Peyer's patch (tissue), 4 donors: ENCODE data around the gene KCNQ5. TPM values are rescaled to one million over a fixed set of nuclear protein-coding genes. Genes with fewer than 3 reads are reported as not detected.

Source experiments
- DNase-seq, 3 donors: peaks; one replicate each; pipeline ENCODE4 v3.0.0-alpha.2; 2017 to 2019
- H3K27ac ChIP-seq, 4 donors: fragments of 200-600 bp; sonication (generic); one replicate each; pipeline ENCODE4 v1.5.1; 2016 to 2019
- H3K27me3 ChIP-seq, 2 donors: fragments of 200-600 bp; sonication (generic); one replicate each; pipeline ENCODE4 v1.5.1; 2019
- H3K36me3 ChIP-seq, 3 donors: fragments of 200-600 bp; sonication (generic); one replicate each; pipeline ENCODE4 v1.5.1; 2016 to 2019
- H3K4me1 ChIP-seq, 4 donors: fragments of 200-600 bp; sonication (generic); one replicate each; pipeline ENCODE4 v1.5.1; 2016 to 2019
- H3K4me3 ChIP-seq, 4 donors: fragments of 200-600 bp; sonication (generic); 1 replicate in 3 of 4; 2 replicates in 1 of 4; pipeline ENCODE4 v1.5.1; 2016 to 2019; ENCODE audit warnings: mild to moderate bottlenecking in 1 of 4
- H3K9me3 ChIP-seq, 4 donors: fragments of 200-600 bp; sonication (generic); one replicate each; pipeline ENCODE4 v1.5.1; 2016 to 2019; ENCODE audit warnings: mild to moderate bottlenecking in 1 of 4
- POLR2A ChIP-seq, 2 donors: fragments of 450-650 bp; IDR thresholded peaks; one replicate each; pipeline ENCODE4 v1.5.1; 2017; ENCODE audit warnings: antibody characterized with exemption in 2 of 2, mild to moderate bottlenecking in 2 of 2, moderate library complexity in 2 of 2
- total RNA-seq, 4 donors: library from RNA; depleted of rRNA; stranded (reverse); fragments of >200 nt; gene quantifications; one replicate each; pipeline ENCODE4 v1.1.0, GENCODE V29; 2016
- TF ChIP-seq, protein P1 (sequence below), 6 experiments: fragments of 450-650 bp in 4 of 6; fragments of 200-600 bp in 2 of 6; sonication (generic) in 1 of 6; IDR thresholded peaks; one replicate each; pipeline ENCODE4 v1.5.1; 2017 to 2019; ENCODE audit warnings: antibody characterized with exemption in 6 of 6, mild to moderate bottlenecking in 3 of 6, moderate library complexity in 1 of 6

The KCNQ5 gene
- total RNA-seq, 4 donors from 2014 or later, result 0.27 to 5.0 (median 0.38) TPM; not detected in 1

DNA sequence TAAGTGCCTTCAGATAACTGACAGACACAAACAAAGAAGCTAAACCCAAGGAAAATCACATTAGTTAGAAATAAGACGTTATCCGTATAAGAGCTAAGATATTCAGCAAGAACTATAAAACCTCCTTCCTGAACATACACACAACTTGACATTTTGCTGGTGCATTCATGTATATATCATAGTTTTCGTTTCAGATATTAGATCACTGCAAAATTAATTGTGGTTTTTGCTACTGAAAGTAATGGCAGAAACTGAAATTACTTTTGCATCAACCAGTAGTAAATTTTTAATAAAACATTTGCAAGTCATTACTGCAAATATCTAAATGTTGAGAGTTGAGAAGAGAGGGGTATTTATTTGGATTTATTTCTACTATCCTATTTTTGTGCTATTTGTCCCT, 26.1 kb upstream of the KCNQ5 start:
- Histone ChIP-seq H3K27ac (no peak overlapping the region), H3K9me3 (no peaks in the 10 kb centered on the region), H3K36me3 (no peaks in the 10 kb centered on the region), H3K4me1 (no peaks in the 10 kb centered on the region), H3K4me3 (no peak overlapping the region), H3K27me3 (no peaks in the 10 kb centered on the region)
- DNase-seq, result no peak
- no peak for TF ChIP-seq POLR2A (IDR thresholded peaks at IDR 0.05)
- TF ChIP-seq, protein P1, sequence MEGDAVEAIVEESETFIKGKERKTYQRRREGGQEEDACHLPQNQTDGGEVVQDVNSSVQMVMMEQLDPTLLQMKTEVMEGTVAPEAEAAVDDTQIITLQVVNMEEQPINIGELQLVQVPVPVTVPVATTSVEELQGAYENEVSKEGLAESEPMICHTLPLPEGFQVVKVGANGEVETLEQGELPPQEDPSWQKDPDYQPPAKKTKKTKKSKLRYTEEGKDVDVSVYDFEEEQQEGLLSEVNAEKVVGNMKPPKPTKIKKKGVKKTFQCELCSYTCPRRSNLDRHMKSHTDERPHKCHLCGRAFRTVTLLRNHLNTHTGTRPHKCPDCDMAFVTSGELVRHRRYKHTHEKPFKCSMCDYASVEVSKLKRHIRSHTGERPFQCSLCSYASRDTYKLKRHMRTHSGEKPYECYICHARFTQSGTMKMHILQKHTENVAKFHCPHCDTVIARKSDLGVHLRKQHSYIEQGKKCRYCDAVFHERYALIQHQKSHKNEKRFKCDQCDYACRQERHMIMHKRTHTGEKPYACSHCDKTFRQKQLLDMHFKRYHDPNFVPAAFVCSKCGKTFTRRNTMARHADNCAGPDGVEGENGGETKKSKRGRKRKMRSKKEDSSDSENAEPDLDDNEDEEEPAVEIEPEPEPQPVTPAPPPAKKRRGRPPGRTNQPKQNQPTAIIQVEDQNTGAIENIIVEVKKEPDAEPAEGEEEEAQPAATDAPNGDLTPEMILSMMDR (IDR thresholded peaks at IDR 0.05), result no peak

- Histone ChIP-seq H3K27ac (no peak overlapping the region), H3K36me3 (no peaks in the 10 kb centered on the region), H3K4me1 (peaks cover 0 to 17% (median 4%) of the 10 kb centered on the region in 4 donors), H3K27me3 (no peaks in the 10 kb centered on the region), H3K9me3 (no peaks in the 10 kb centered on the region), H3K4me3 (no peak overlapping the region)
- TF ChIP-seq POLR2A (IDR thresholded peaks at IDR 0.05), result no peak
- TF ChIP-seq, protein P1 (IDR thresholded peaks at IDR 0.05), result peak; percentile 14 to 59 (median 35)
- no peak for DNase-seq
These were observed 5.4 kb upstream of the KCNQ5 start for GRCh38 chr6:72616406-72617015.

DNA sequence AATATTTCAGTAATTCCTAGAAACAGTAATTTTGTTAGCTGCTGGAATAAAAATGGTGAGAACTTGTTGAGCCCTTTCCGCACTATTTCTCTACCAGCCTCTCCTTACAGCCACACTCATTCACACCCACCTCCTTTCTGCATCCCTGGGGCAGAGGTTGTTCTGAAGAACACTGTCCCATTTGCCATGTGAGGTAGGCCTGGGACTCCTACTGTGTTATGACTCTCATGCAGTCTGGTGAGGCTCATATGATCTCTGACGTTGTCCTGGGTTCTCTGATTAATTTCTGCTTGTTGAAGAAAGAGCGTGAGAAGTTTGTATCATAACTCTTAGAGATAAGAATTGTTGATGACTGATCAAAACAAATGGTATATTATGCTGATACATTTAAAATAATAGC, 4.1 kb upstream of the KCNQ5 start:
- H3K27me3 ChIP-seq, result peaks cover 0 to 6% of the 10 kb centered on the region in 2 donors
- H3K9me3 ChIP-seq, result no peaks in the 10 kb centered on the region
- H3K27ac ChIP-seq, result no peak overlapping the region
- no peak overlapping the region for H3K4me3 ChIP-seq
- no peaks in the 10 kb centered on the region for H3K36me3 ChIP-seq
- no peak for TF ChIP-seq POLR2A (IDR thresholded peaks at IDR 0.05)
- TF ChIP-seq, protein P1 (IDR thresholded peaks at IDR 0.05), result no peak
- peaks cover 0 to 28% (median 4%) of the 10 kb centered on the region in 4 donors for H3K4me1 ChIP-seq
- no peak for DNase-seq

DNA sequence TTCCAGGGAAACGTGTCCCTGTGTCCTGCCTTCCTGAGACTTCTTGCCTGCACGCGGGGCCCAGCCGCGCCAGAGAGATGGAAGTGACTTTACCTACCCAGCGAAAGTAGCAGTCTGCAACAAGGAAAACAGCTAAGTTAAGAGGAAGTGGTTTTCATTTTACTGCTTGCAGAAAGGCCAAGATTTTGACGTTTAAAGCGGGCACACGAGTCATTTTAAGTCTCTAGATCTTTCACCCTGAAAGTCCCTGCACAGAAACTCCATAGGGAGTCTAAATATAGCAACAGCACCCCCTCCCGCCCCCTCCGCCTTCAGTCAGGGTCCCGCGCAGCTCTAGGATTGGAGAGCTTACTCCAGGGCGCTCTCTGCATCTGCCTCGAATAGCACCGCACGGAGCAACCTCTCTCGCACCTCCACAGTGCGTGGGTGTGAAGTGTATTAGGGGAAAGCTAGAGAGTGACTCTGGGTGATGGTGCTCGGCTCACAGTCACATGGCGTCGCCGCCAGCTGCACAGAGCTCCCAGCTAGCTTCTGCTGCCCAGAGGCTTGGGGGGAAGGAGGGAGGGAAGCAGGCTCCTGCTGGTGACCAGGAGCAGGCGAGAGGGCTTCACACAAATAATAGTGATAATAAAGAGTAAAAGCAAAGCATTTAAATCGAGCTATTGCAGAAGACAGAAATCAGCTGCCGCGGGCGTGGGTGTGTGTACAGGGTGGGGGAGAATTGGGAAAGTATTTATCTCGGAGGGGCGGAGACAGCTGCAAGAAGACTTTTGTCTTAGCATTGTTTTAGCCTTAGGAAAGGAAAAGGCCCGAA, 1.8 kb upstream of the KCNQ5 start:
- H3K36me3 ChIP-seq, result no peaks in the 10 kb centered on the region
- TF ChIP-seq, protein P1 (IDR thresholded peaks at IDR 0.05), result no peak
- TF ChIP-seq POLR2A (IDR thresholded peaks at IDR 0.05), result no peak
- peaks cover 0 to 9% of the 10 kb centered on the region in 2 donors for H3K27me3 ChIP-seq
- H3K9me3 ChIP-seq, result no peaks in the 10 kb centered on the region
- peak overlapping the region in 1 of 4 donors; percentile 82 for H3K27ac ChIP-seq
- DNase-seq, result peak in 2 of 3 donors; percentile 81 to 82
- peak overlapping the region; percentile 46 to 64 (median 53) for H3K4me3 ChIP-seq
- H3K4me1 ChIP-seq, result peaks cover 0 to 34% (median 5%) of the 10 kb centered on the region in 4 donors

GRCh38 chr6:72620871-72621290, 983 bp upstream of the KCNQ5 start:
- peak overlapping the region; percentile 46 to 64 (median 53) for H3K4me3 ChIP-seq
- H3K27me3 ChIP-seq, result peaks cover 0 to 9% of the 10 kb centered on the region in 2 donors

More at GRCh38 chr6:72620871-72621290, 983 bp upstream of the KCNQ5 start:
- H3K9me3 ChIP-seq, result no peaks in the 10 kb centered on the region
- peak in 2 of 3 donors; percentile 22 to 49 for DNase-seq
- peak overlapping the region in 1 of 4 donors; percentile 82 for H3K27ac ChIP-seq
- H3K36me3 ChIP-seq, result no peaks in the 10 kb centered on the region
- no peak for TF ChIP-seq POLR2A (IDR thresholded peaks at IDR 0.05)
- TF ChIP-seq, protein P1 (IDR thresholded peaks at IDR 0.05), result no peak
- H3K4me1 ChIP-seq, result peaks cover 0 to 34% (median 5%) of the 10 kb centered on the region in 4 donors
